Liver (tissue), 3 donors: ENCODE data around the gene MAN1C1.

ENCODE experiments used
- EGR1 ChIP-seq, 2 donors: IDR thresholded peaks; 2 replicates each; pipeline ENCODE4 v1.6.1; 2016 to 2018; ENCODE audit warnings: antibody characterized with exemption in 2 of 2, low read depth in 2 of 2
- FOXA1 ChIP-seq: IDR thresholded peaks from 2 replicates; pipeline ENCODE4 v1.6.1; 2016; ENCODE audit warnings: antibody characterized with exemption
- GABPA ChIP-seq, 2 donors: IDR thresholded peaks in 1 of 2; conservative IDR thresholded peaks in 1 of 2; 2 replicates each; pipeline ENCODE4 v1.6.1; 2016; ENCODE audit warnings: antibody characterized with exemption in 2 of 2, mild to moderate bottlenecking in 1 of 2, moderate library complexity in 1 of 2
- JUND ChIP-seq, 2 donors: IDR thresholded peaks; 2 replicates each; pipeline ENCODE4 v1.6.1; 2016; ENCODE audit warnings: antibody characterized with exemption in 2 of 2
- RAD21 ChIP-seq, 2 donors: IDR thresholded peaks; 2 replicates each; pipeline ENCODE4 v1.6.1; 2016; ENCODE audit warnings: antibody characterized with exemption in 2 of 2, mild to moderate bottlenecking in 2 of 2
- SP1 ChIP-seq: IDR thresholded peaks from 2 replicates; pipeline ENCODE4 v1.6.1; 2018; ENCODE audit warnings: antibody characterized with exemption, mild to moderate bottlenecking
- TAF1 ChIP-seq: conservative IDR thresholded peaks from 2 replicates; pipeline ENCODE4 v1.6.1; 2016; ENCODE audit warnings: antibody characterized with exemption, mild to moderate bottlenecking
- YY1 ChIP-seq: IDR thresholded peaks from 2 replicates; pipeline ENCODE4 v1.6.1; 2016; ENCODE audit warnings: antibody characterized with exemption, mild to moderate bottlenecking
- TF ChIP-seq, protein P1 (sequence below): fragments of 150-350 bp; IDR thresholded peaks from 2 replicates; pipeline ENCODE4 v1.5.1; 2017; ENCODE audit warnings: improper control_type of control experiment, low read depth, low read length; ENCODE audit not compliant: missing input control
- TF ChIP-seq, protein P2 (sequence below): IDR thresholded peaks from 2 replicates; pipeline ENCODE4 v1.6.1; 2016; ENCODE audit warnings: antibody characterized with exemption
- TF ChIP-seq, protein P3 (sequence below): IDR thresholded peaks from 2 replicates; pipeline ENCODE4 v1.6.1; 2016; ENCODE audit warnings: antibody characterized with exemption, mild to moderate bottlenecking
- TF ChIP-seq, protein P4 (sequence below): IDR thresholded peaks from 2 replicates; pipeline ENCODE4 v1.6.1; 2016; ENCODE audit warnings: antibody characterized with exemption
- donor health status: healthy.
- donor health status: healthy.

DNA sequence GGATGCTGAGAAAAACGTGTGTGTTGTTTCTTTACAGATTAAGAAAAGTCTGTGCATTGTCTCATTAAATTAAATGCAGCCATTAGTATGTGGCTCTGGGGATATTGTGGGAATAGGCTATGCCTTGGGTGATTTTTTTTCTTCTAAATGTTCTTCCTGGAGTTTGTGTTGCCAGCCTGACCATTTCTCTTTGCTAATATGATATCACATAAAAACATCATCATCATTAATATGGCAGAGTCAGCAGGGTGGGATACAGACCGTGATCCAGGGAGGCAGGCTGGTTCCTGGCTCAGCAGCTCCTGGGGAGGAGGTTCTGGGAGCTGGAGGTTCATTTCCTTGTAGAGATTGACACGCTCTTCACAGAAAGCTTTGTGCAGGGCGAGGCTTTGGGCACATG is 122.8 kb downstream of the MAN1C1 start:
- TF ChIP-seq, protein P1, sequence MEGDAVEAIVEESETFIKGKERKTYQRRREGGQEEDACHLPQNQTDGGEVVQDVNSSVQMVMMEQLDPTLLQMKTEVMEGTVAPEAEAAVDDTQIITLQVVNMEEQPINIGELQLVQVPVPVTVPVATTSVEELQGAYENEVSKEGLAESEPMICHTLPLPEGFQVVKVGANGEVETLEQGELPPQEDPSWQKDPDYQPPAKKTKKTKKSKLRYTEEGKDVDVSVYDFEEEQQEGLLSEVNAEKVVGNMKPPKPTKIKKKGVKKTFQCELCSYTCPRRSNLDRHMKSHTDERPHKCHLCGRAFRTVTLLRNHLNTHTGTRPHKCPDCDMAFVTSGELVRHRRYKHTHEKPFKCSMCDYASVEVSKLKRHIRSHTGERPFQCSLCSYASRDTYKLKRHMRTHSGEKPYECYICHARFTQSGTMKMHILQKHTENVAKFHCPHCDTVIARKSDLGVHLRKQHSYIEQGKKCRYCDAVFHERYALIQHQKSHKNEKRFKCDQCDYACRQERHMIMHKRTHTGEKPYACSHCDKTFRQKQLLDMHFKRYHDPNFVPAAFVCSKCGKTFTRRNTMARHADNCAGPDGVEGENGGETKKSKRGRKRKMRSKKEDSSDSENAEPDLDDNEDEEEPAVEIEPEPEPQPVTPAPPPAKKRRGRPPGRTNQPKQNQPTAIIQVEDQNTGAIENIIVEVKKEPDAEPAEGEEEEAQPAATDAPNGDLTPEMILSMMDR: no peak
- no peak for TF ChIP-seq TAF1
- no peak for TF ChIP-seq RAD21 (IDR thresholded peaks at IDR 0.05)
- TF ChIP-seq FOXA1: no peak
- TF ChIP-seq EGR1 (IDR thresholded peaks at IDR 0.05; ENCODE audit: low read depth in 2 of 2): no peak
- TF ChIP-seq, protein P2, sequence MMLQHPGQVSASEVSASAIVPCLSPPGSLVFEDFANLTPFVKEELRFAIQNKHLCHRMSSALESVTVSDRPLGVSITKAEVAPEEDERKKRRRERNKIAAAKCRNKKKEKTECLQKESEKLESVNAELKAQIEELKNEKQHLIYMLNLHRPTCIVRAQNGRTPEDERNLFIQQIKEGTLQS: no peak
- TF ChIP-seq, protein P3, sequence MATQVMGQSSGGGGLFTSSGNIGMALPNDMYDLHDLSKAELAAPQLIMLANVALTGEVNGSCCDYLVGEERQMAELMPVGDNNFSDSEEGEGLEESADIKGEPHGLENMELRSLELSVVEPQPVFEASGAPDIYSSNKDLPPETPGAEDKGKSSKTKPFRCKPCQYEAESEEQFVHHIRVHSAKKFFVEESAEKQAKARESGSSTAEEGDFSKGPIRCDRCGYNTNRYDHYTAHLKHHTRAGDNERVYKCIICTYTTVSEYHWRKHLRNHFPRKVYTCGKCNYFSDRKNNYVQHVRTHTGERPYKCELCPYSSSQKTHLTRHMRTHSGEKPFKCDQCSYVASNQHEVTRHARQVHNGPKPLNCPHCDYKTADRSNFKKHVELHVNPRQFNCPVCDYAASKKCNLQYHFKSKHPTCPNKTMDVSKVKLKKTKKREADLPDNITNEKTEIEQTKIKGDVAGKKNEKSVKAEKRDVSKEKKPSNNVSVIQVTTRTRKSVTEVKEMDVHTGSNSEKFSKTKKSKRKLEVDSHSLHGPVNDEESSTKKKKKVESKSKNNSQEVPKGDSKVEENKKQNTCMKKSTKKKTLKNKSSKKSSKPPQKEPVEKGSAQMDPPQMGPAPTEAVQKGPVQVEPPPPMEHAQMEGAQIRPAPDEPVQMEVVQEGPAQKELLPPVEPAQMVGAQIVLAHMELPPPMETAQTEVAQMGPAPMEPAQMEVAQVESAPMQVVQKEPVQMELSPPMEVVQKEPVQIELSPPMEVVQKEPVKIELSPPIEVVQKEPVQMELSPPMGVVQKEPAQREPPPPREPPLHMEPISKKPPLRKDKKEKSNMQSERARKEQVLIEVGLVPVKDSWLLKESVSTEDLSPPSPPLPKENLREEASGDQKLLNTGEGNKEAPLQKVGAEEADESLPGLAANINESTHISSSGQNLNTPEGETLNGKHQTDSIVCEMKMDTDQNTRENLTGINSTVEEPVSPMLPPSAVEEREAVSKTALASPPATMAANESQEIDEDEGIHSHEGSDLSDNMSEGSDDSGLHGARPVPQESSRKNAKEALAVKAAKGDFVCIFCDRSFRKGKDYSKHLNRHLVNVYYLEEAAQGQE: no peak
- TF ChIP-seq, protein P4, sequence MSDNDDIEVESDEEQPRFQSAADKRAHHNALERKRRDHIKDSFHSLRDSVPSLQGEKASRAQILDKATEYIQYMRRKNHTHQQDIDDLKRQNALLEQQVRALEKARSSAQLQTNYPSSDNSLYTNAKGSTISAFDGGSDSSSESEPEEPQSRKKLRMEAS: no peak
- no peak for TF ChIP-seq YY1
- TF ChIP-seq GABPA (IDR thresholded peaks at IDR 0.05 in 1 of 2, conservative IDR thresholded peaks at IDR 0.05 in 1 of 2): no peak
- TF ChIP-seq JUND (IDR thresholded peaks at IDR 0.05): no peak
- TF ChIP-seq SP1: no peak
